HEK293 (cell line): Measurements from ENCODE around the gene GBA2.

Experiments
- GLIS1 ChIP-seq: fragments of 450-650 bp; formaldehyde crosslinking; IDR thresholded peaks from 2 replicates; pipeline ENCODE4 v1.5.1; 2016; ENCODE audit warnings: missing biosample characterization, missing genetic modification characterization
- MYNN ChIP-seq: fragments of 450-650 bp; formaldehyde crosslinking; IDR thresholded peaks from 2 replicates; pipeline ENCODE4 v1.5.1; 2016; ENCODE audit warnings: missing biosample characterization, missing genetic modification characterization, borderline replicate concordance
- RBAK ChIP-seq: fragments of 450-650 bp; formaldehyde crosslinking; IDR thresholded peaks from 2 replicates; pipeline ENCODE4 v1.5.1; 2016; ENCODE audit warnings: missing biosample characterization, missing genetic modification characterization
- ZBTB8A ChIP-seq: fragments of 450-650 bp; formaldehyde crosslinking; IDR thresholded peaks from 2 replicates; pipeline ENCODE4 v1.5.1; 2016; ENCODE audit warnings: missing biosample characterization, missing genetic modification characterization
- ZFP69B ChIP-seq: fragments of 450-650 bp; formaldehyde crosslinking; IDR thresholded peaks from 2 replicates; pipeline ENCODE4 v1.5.1; 2016; ENCODE audit warnings: missing biosample characterization, missing genetic modification characterization
- ZIC2 ChIP-seq: fragments of 450-650 bp; formaldehyde crosslinking; IDR thresholded peaks from 2 replicates; pipeline ENCODE4 v1.5.1; 2016; ENCODE audit warnings: missing biosample characterization, missing genetic modification characterization
- ZNF2 ChIP-seq: fragments of 450-650 bp; formaldehyde crosslinking; IDR thresholded peaks from 2 replicates; pipeline ENCODE4 v1.5.1; 2016; ENCODE audit warnings: missing biosample characterization, missing genetic modification characterization
- ZNF23 ChIP-seq: fragments of 450-650 bp; formaldehyde crosslinking; IDR thresholded peaks from 2 replicates; pipeline ENCODE4 v1.5.1; 2016; ENCODE audit warnings: missing biosample characterization, missing genetic modification characterization, borderline replicate concordance
- ZNF473 ChIP-seq: fragments of 450-650 bp; formaldehyde crosslinking; IDR thresholded peaks from 2 replicates; pipeline ENCODE4 v1.5.1; 2017; ENCODE audit warnings: missing biosample characterization, missing genetic modification characterization
- ZNF48 ChIP-seq: fragments of 450-650 bp; formaldehyde crosslinking; IDR thresholded peaks from 2 replicates; pipeline ENCODE4 v1.5.1; 2016; ENCODE audit warnings: missing biosample characterization, missing genetic modification characterization
- ZNF555 ChIP-seq: fragments of 450-650 bp; formaldehyde crosslinking; conservative IDR thresholded peaks from 2 replicates; pipeline ENCODE4 v1.5.1; 2017; ENCODE audit warnings: missing biosample characterization, mild to moderate bottlenecking, missing genetic modification characterization, inconsistent platforms
- ZNF610 ChIP-seq: fragments of 450-650 bp; formaldehyde crosslinking; IDR thresholded peaks from 2 replicates; pipeline ENCODE4 v1.5.1; 2016; ENCODE audit warnings: missing biosample characterization, missing genetic modification characterization, borderline replicate concordance
- ZNF660 ChIP-seq: fragments of 450-650 bp; IDR thresholded peaks from 2 replicates; pipeline ENCODE4 v1.5.1; 2018; ENCODE audit warnings: missing biosample characterization, mild to moderate bottlenecking, missing genetic modification characterization
- ZNF776 ChIP-seq: fragments of 450-650 bp; formaldehyde crosslinking; IDR thresholded peaks from 2 replicates; pipeline ENCODE4 v1.5.0; 2017; ENCODE audit warnings: missing biosample characterization, missing genetic modification characterization, borderline replicate concordance
- ZNF785 ChIP-seq: fragments of 450-650 bp; formaldehyde crosslinking; IDR thresholded peaks from 2 replicates; pipeline ENCODE4 v1.5.1; 2016; ENCODE audit warnings: missing biosample characterization, missing genetic modification characterization
- TF ChIP-seq, protein P1 (sequence below): fragments of 450-650 bp; formaldehyde crosslinking; IDR thresholded peaks from 2 replicates; pipeline ENCODE4 v1.5.1; 2016; ENCODE audit warnings: missing biosample characterization, missing genetic modification characterization
- TF ChIP-seq, protein P2 (sequence below): fragments of 450-650 bp; formaldehyde crosslinking; IDR thresholded peaks from 2 replicates; pipeline ENCODE4 v1.5.1; 2017; ENCODE audit warnings: missing biosample characterization, missing genetic modification characterization
- TF ChIP-seq, protein P3 (sequence below): fragments of 450-650 bp; formaldehyde crosslinking; IDR thresholded peaks from 2 replicates; pipeline ENCODE4 v1.5.1; 2016; ENCODE audit warnings: missing biosample characterization, missing genetic modification characterization
- TF ChIP-seq, protein P4 (sequence below): fragments of 450-650 bp; formaldehyde crosslinking; IDR thresholded peaks from 2 replicates; pipeline ENCODE4 v1.5.1; 2016; ENCODE audit warnings: missing biosample characterization, missing genetic modification characterization
- TF ChIP-seq, protein P5 (sequence below): fragments of 450-650 bp; formaldehyde crosslinking; IDR thresholded peaks from 2 replicates; pipeline ENCODE4; 2016; ENCODE audit warnings: missing biosample characterization, missing genetic modification characterization
- TF ChIP-seq, protein P6 (sequence below): fragments of 450-650 bp; formaldehyde crosslinking; IDR thresholded peaks from 2 replicates; pipeline ENCODE4 v1.5.1; 2016; ENCODE audit warnings: missing biosample characterization, missing genetic modification characterization
- TF ChIP-seq, protein P7 (sequence below): fragments of 450-650 bp; formaldehyde crosslinking; IDR thresholded peaks from 2 replicates; pipeline ENCODE4 v1.5.1; 2016; ENCODE audit warnings: missing biosample characterization, missing genetic modification characterization
- TF ChIP-seq, protein P8 (sequence below): fragments of 450-650 bp; formaldehyde crosslinking; IDR thresholded peaks from 2 replicates; pipeline ENCODE4 v1.5.1; 2016; ENCODE audit warnings: missing biosample characterization, missing genetic modification characterization

Gene GBA2

DNA sequence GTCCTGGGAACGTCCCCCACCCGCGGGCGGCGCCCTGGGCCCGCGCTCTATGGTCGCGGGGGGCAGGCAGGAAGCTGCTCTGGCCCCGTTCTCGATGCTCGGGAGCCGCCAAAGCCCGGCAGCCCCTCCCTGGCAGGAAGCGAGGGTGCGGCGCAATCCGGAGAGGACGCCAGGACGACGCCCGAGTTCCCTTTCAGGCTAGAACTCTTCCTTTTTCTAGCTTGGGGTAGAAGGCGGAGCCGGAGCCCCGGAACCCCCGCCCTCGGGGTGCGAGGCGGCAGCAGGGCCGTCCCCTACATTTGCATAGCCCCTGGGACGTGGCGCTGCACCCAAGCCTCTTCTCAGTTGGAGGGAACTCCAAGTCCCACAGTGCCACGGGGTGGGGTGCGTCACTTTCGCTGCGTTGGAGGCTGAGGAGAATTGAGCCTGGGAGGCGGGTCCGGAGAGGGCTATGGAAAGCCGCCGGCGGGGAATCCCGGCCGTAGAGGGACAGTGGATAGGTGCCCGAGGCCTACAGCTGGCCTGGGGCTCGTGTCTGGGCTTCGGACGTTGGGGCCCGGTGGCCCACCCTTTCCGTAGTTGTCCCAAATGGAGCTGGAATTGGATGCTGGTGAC lies 16.7 kb downstream of the GBA2 start, which contains the start of the genes CREB3 and TLN1 (continued):
- TF ChIP-seq, protein P1, sequence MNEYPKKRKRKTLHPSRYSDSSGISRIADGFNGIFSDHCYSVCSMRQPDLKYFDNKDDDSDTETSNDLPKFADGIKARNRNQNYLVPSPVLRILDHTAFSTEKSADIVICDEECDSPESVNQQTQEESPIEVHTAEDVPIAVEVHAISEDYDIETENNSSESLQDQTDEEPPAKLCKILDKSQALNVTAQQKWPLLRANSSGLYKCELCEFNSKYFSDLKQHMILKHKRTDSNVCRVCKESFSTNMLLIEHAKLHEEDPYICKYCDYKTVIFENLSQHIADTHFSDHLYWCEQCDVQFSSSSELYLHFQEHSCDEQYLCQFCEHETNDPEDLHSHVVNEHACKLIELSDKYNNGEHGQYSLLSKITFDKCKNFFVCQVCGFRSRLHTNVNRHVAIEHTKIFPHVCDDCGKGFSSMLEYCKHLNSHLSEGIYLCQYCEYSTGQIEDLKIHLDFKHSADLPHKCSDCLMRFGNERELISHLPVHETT = no peak
- TF ChIP-seq, protein P2, sequence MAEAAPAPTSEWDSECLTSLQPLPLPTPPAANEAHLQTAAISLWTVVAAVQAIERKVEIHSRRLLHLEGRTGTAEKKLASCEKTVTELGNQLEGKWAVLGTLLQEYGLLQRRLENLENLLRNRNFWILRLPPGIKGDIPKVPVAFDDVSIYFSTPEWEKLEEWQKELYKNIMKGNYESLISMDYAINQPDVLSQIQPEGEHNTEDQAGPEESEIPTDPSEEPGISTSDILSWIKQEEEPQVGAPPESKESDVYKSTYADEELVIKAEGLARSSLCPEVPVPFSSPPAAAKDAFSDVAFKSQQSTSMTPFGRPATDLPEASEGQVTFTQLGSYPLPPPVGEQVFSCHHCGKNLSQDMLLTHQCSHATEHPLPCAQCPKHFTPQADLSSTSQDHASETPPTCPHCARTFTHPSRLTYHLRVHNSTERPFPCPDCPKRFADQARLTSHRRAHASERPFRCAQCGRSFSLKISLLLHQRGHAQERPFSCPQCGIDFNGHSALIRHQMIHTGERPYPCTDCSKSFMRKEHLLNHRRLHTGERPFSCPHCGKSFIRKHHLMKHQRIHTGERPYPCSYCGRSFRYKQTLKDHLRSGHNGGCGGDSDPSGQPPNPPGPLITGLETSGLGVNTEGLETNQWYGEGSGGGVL (tag by site-specific recombination) = peak; percentile 33; the same call in 1 of the 2 replicates
- TF ChIP-seq ZNF610 (tag by site-specific recombination) (no peak), ZFP69B (tag by site-specific recombination) (no peak), ZNF23 (tag by site-specific recombination) (no peak), GLIS1 (tag by site-specific recombination) (peak; percentile 42; the same call in 1 of the 2 replicates), ZNF660 (tag by site-specific recombination) (peak; percentile 85), ZIC2 (tag by site-specific recombination) (peak; percentile 59), ZBTB8A (tag by site-specific recombination) (peak; percentile 97), ZNF473 (tag by site-specific recombination) (no peak), ZNF2 (0 out of 2 replicates have a peak, but pooled peaks have one; percentile 24), ZNF776 (tag by site-specific recombination) (no peak), ZNF555 (tag by site-specific recombination) (no peak), RBAK (tag by site-specific recombination) (no peak), MYNN (tag by site-specific recombination) (no peak), ZNF48 (tag by site-specific recombination) (no peak), ZNF785 (tag by site-specific recombination) (no peak)
- TF ChIP-seq, protein P3, sequence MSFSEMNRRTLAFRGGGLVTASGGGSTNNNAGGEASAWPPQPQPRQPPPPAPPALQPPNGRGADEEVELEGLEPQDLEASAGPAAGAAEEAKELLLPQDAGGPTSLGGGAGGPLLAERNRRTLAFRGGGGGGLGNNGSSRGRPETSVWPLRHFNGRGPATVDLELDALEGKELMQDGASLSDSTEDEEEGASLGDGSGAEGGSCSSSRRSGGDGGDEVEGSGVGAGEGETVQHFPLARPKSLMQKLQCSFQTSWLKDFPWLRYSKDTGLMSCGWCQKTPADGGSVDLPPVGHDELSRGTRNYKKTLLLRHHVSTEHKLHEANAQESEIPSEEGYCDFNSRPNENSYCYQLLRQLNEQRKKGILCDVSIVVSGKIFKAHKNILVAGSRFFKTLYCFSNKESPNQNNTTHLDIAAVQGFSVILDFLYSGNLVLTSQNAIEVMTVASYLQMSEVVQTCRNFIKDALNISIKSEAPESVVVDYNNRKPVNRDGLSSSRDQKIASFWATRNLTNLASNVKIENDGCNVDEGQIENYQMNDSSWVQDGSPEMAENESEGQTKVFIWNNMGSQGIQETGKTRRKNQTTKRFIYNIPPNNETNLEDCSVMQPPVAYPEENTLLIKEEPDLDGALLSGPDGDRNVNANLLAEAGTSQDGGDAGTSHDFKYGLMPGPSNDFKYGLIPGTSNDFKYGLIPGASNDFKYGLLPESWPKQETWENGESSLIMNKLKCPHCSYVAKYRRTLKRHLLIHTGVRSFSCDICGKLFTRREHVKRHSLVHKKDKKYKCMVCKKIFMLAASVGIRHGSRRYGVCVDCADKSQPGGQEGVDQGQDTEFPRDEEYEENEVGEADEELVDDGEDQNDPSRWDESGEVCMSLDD (tag by site-specific recombination) = peak; percentile 70
- TF ChIP-seq, protein P4, sequence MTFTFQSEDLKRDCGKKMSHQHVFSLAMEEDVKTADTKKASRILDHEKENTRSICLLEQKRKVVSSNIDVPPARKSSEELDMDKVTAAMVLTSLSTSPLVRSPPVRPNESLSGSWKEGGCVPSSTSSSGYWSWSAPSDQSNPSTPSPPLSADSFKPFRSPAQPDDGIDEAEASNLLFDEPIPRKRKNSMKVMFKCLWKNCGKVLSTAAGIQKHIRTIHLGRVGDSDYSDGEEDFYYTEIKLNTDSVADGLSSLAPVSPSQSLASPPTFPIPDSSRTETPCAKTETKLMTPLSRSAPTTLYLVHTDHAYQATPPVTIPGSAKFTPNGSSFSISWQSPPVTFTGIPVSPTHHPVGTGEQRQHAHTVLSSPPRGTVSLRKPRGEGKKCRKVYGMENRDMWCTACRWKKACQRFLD = no peak
- TF ChIP-seq, protein P5, sequence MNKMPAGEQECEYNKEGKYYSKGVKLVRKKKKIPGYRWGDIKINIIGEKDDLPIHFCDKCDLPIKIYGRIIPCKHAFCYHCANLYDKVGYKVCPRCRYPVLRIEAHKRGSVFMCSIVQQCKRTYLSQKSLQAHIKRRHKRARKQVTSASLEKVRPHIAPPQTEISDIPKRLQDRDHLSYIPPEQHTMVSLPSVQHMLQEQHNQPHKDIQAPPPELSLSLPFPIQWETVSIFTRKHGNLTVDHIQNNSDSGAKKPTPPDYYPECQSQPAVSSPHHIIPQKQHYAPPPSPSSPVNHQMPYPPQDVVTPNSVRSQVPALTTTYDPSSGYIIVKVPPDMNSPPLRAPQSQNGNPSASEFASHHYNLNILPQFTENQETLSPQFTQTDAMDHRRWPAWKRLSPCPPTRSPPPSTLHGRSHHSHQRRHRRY (tag by site-specific recombination) = no peak
- TF ChIP-seq, protein P6, sequence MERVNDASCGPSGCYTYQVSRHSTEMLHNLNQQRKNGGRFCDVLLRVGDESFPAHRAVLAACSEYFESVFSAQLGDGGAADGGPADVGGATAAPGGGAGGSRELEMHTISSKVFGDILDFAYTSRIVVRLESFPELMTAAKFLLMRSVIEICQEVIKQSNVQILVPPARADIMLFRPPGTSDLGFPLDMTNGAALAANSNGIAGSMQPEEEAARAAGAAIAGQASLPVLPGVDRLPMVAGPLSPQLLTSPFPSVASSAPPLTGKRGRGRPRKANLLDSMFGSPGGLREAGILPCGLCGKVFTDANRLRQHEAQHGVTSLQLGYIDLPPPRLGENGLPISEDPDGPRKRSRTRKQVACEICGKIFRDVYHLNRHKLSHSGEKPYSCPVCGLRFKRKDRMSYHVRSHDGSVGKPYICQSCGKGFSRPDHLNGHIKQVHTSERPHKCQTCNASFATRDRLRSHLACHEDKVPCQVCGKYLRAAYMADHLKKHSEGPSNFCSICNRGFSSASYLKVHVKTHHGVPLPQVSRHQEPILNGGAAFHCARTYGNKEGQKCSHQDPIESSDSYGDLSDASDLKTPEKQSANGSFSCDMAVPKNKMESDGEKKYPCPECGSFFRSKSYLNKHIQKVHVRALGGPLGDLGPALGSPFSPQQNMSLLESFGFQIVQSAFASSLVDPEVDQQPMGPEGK (tag by site-specific recombination) = peak; percentile 62
- TF ChIP-seq, protein P7, sequence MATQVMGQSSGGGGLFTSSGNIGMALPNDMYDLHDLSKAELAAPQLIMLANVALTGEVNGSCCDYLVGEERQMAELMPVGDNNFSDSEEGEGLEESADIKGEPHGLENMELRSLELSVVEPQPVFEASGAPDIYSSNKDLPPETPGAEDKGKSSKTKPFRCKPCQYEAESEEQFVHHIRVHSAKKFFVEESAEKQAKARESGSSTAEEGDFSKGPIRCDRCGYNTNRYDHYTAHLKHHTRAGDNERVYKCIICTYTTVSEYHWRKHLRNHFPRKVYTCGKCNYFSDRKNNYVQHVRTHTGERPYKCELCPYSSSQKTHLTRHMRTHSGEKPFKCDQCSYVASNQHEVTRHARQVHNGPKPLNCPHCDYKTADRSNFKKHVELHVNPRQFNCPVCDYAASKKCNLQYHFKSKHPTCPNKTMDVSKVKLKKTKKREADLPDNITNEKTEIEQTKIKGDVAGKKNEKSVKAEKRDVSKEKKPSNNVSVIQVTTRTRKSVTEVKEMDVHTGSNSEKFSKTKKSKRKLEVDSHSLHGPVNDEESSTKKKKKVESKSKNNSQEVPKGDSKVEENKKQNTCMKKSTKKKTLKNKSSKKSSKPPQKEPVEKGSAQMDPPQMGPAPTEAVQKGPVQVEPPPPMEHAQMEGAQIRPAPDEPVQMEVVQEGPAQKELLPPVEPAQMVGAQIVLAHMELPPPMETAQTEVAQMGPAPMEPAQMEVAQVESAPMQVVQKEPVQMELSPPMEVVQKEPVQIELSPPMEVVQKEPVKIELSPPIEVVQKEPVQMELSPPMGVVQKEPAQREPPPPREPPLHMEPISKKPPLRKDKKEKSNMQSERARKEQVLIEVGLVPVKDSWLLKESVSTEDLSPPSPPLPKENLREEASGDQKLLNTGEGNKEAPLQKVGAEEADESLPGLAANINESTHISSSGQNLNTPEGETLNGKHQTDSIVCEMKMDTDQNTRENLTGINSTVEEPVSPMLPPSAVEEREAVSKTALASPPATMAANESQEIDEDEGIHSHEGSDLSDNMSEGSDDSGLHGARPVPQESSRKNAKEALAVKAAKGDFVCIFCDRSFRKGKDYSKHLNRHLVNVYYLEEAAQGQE (tag by site-specific recombination) = no peak
- TF ChIP-seq, protein P8, sequence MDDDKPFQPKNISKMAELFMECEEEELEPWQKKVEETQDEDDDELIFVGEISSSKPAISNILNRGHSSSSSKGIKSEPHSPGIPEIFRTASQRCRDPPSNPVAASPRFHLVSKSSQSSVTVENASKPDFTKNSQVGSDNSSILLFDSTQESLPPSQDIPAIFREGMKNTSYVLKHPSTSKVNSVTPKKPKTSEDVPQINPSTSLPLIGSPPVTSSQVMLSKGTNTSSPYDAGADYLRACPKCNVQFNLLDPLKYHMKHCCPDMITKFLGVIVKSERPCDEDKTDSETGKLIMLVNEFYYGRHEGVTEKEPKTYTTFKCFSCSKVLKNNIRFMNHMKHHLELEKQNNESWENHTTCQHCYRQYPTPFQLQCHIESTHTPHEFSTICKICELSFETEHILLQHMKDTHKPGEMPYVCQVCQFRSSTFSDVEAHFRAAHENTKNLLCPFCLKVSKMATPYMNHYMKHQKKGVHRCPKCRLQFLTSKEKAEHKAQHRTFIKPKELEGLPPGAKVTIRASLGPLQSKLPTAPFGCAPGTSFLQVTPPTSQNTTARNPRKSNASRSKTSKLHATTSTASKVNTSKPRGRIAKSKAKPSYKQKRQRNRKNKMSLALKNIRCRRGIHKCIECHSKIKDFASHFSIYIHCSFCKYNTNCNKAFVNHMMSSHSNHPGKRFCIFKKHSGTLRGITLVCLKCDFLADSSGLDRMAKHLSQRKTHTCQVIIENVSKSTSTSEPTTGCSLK (tag by site-specific recombination) = no peak
